Measurements from ENCODE around the gene DNAI2. TPM values are rescaled to one million over a fixed set of nuclear protein-coding genes. Genes with fewer than 3 reads are reported as not detected.

DNAI2 gene
- total RNA-seq, 1 experiment from 2014 or later, result not detected

- ChIA-PET POLR2A (no interaction called here), CTCF (no interaction called here), RAD21 (ENCODE audit: low non-redundant PET in 1 of 2, low total read pairs in 2 of 2, uncharacterized antibody in 2 of 2, unreplicated experiment in 2 of 2) (no interaction called here)
- Histone ChIP-seq H2AFZ (ENCODE audit: low read depth, low read length, poor library complexity, severe bottlenecking) (no peak overlapping the region), H3K27me3 (ENCODE audit: insufficient read depth, low read length) (no peaks in the 10 kb centered on the region), H3K9me3 (ENCODE audit: control insufficient read depth in 1 of 2, insufficient read depth in 1 of 2, low read depth in 1 of 2, low read length in 2 of 2) (no peaks in the 10 kb centered on the region), H4K20me1 (ENCODE audit: insufficient read depth) (no peaks in the 10 kb centered on the region), H3K4me2 (ENCODE audit: low read length) (no peak overlapping the region), H3K4me3 (replicated peaks in 1 of 2; ENCODE audit: low read depth in 1 of 2, low read length in 2 of 2) (no peak overlapping the region), H3K27ac (ENCODE audit: low read depth, low read length) (no peak overlapping the region), H3K79me2 (ENCODE audit: insufficient read depth, low read length) (no peaks in the 10 kb centered on the region), H3K9ac (ENCODE audit: low read length) (no peak overlapping the region), H3K36me3 (ENCODE audit: control insufficient read depth in 1 of 2, insufficient read depth in 2 of 2, low read length in 2 of 2) (no peaks in the 10 kb centered on the region; a peak in 1 of 4 replicates), H3K4me1 (ENCODE audit: control insufficient read depth in 1 of 2, insufficient read depth in 2 of 2, low read length in 2 of 2) (no peaks in the 10 kb centered on the region), H3K9me2 (ENCODE audit: insufficient read depth) (no peaks in the 10 kb centered on the region)
- BruUV-seq (replicated peaks), result no TSS peak
- ATAC-seq (no peak), DNase-seq (ENCODE audit: low read depth, low spot score) (no peak)
- TF ChIP-seq CTCF (IDR thresholded peaks at IDR 0.05 in 2 of 3, conservative IDR thresholded peaks at IDR 0.05 in 1 of 3; ENCODE audit: borderline replicate concordance in 1 of 3, insufficient read depth in 1 of 3, low read depth in 2 of 3, low read length in 2 of 3) (no peak), POLR2AphosphoS5 (IDR thresholded peaks at IDR 0.05; ENCODE audit: low read depth, low read length) (no peak), CEBPB (IDR thresholded peaks at IDR 0.05; ENCODE audit: low read depth) (no peak), RAD21 (IDR thresholded peaks at IDR 0.05; ENCODE audit: low read depth) (no peak), REST (IDR thresholded peaks at IDR 0.05; ENCODE audit: low read depth) (no peak), EGR1 (IDR thresholded peaks at IDR 0.05; ENCODE audit: low read depth) (no peak), ELF1 (IDR thresholded peaks at IDR 0.05; ENCODE audit: borderline replicate concordance, low read depth) (no peak), JUND (IDR thresholded peaks at IDR 0.05) (no peak), FOSL1 (IDR thresholded peaks at IDR 0.05; ENCODE audit: low read depth) (no peak), YY1 (IDR thresholded peaks at IDR 0.05; ENCODE audit: extremely low read depth, insufficient replicate concordance, low read depth, low read length) (no peak), TCF7L2 (IDR thresholded peaks at IDR 0.05; ENCODE audit: borderline replicate concordance, extremely low read depth, insufficient read depth, insufficient read length) (no peak), ATF3 (IDR thresholded peaks at IDR 0.05) (no peak), ZFX (IDR thresholded peaks at IDR 0.05) (no peak), ZNF274 (IDR thresholded peaks at IDR 0.05; ENCODE audit: low read depth, low read length) (no peak), EZH2phosphoT487 (IDR thresholded peaks at IDR 0.05; ENCODE audit: borderline replicate concordance) (no peak), MAX (IDR thresholded peaks at IDR 0.05) (no peak)
- intact Hi-C loops (cut with micrococcal nuclease), result no loop called here
These were observed 32.6 kb upstream of the DNAI2 start for GRCh38 chr17:74241431-74241830.

All from HCT116 (cell line).